ENCODE results near the gene BCL11A. TPM values are rescaled to one million over a fixed set of nuclear protein-coding genes. Genes with fewer than 3 reads are reported as not detected.

The BCL11A gene
- total and polyA plus RNA-seq, 2 experiments from 2014 or later, result 57.5 to 77.6 TPM

GRCh38 chr2:60556576-60557485, 3.4 kb upstream of the BCL11A start:
- Histone ChIP-seq H3K27ac (ENCODE audit: low read depth) (no peak overlapping the region), H3K4me3 (peak overlapping the region; percentile 89), H4K20me1 (replicated peaks; ENCODE audit: insufficient read depth) (no peaks in the 10 kb centered on the region), H3K27me3 (ENCODE audit: insufficient read depth) (peaks cover 32% of the 10 kb centered on the region), H3F3A (replicated peaks; ENCODE audit: low read depth) (peaks cover 13% of the 10 kb centered on the region; the same call in 1 of the 2 replicates), H3K79me2 (replicated peaks; ENCODE audit: insufficient read depth) (peaks cover 16% of the 10 kb centered on the region), H3K9me2 (ENCODE audit: insufficient read depth) (no peaks in the 10 kb centered on the region), H2AFZ (no peak overlapping the region), H3K36me3 (ENCODE audit: insufficient read depth) (no peaks in the 10 kb centered on the region), H3K4me1 (ENCODE audit: insufficient read depth) (peaks cover 16% of the 10 kb centered on the region; the same call in 1 of the 2 replicates), H3K4me2 (peak overlapping the region; percentile 85)
- peak overlapping the region; percentile 89 for H3K4me3 Mint-ChIP-seq
- peaks cover 6% of the 10 kb centered on the region for H3K4me1 Mint-ChIP-seq
- DNase-seq (ENCODE audit: low spot score), result peak; percentile 64
- peaks cover 1% of the 10 kb centered on the region; the same call in 2 of the 3 replicates for H3K36me3 Mint-ChIP-seq (ENCODE audit: low read depth)
- H3K9me3 Mint-ChIP-seq, result no peaks in the 10 kb centered on the region
- ATAC-seq, result 0 out of 3 replicates have a peak, but pooled peaks have one; percentile 3
- peaks cover 11% of the 10 kb centered on the region for H3K27me3 Mint-ChIP-seq (ENCODE audit: insufficient read depth, low read depth, poor library complexity)
- TF ChIP-seq POLR2AphosphoS5 (IDR thresholded peaks at IDR 0.05; ENCODE audit: low read depth), result no peak
- peak; percentile 52 for TF ChIP-seq CREB1 (CRISPR knock-in tag; IDR thresholded peaks at IDR 0.05; ENCODE audit: low read depth)
- no peak overlapping the region for H3K27ac Mint-ChIP-seq

- peaks cover 5% of the 10 kb centered on the region for H3K36me3 Mint-ChIP-seq (ENCODE audit: low read depth)
- TF ChIP-seq EZH2phosphoT487 (IDR thresholded peaks at IDR 0.05; ENCODE audit: unreplicated experiment), result no peak
- TF ChIP-seq EZH2 (IDR thresholded peaks at IDR 0.05; ENCODE audit: low read depth, unreplicated experiment), result no peak
- TF ChIP-seq, protein P1, sequence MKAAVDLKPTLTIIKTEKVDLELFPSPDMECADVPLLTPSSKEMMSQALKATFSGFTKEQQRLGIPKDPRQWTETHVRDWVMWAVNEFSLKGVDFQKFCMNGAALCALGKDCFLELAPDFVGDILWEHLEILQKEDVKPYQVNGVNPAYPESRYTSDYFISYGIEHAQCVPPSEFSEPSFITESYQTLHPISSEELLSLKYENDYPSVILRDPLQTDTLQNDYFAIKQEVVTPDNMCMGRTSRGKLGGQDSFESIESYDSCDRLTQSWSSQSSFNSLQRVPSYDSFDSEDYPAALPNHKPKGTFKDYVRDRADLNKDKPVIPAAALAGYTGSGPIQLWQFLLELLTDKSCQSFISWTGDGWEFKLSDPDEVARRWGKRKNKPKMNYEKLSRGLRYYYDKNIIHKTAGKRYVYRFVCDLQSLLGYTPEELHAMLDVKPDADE (IDR thresholded peaks at IDR 0.05), result no peak
- TF ChIP-seq ZNF462 (CRISPR knock-in tag; IDR thresholded peaks at IDR 0.05), result no peak
- TF ChIP-seq POLR2AphosphoS5 (IDR thresholded peaks at IDR 0.05; ENCODE audit: low read depth), result no peak
- no peak for TF ChIP-seq CREB1 (CRISPR knock-in tag; IDR thresholded peaks at IDR 0.05; ENCODE audit: low read depth)
- TF ChIP-seq CTCF (conservative IDR thresholded peaks at IDR 0.05; ENCODE audit: low read depth in 2 of 2), result no peak
- TF ChIP-seq JUNB (IDR thresholded peaks at IDR 0.05; ENCODE audit: unreplicated experiment), result no peak
- no peak for TF ChIP-seq NANOG (IDR thresholded peaks at IDR 0.05; ENCODE audit: borderline replicate concordance)
- no peak overlapping the region for H3K27ac Mint-ChIP-seq
- no peaks in the 10 kb centered on the region for H3K36me3 ChIP-seq (ENCODE audit: insufficient read depth)
- ATAC-seq (no peak), DNase-seq (ENCODE audit: low spot score) (no peak)
- peaks cover 11% of the 10 kb centered on the region for H3K27me3 Mint-ChIP-seq (ENCODE audit: insufficient read depth, low read depth, poor library complexity)
- peak overlapping the region; percentile 85 for H3K4me2 ChIP-seq
- H4K20me1 ChIP-seq (replicated peaks; ENCODE audit: insufficient read depth), result no peaks in the 10 kb centered on the region
- H3K4me3 Mint-ChIP-seq, result peak overlapping the region; percentile 89
- H3K9me3 Mint-ChIP-seq, result no peaks in the 10 kb centered on the region
- H3K4me3 ChIP-seq, result peak overlapping the region; percentile 89
- H3K9me2 ChIP-seq (ENCODE audit: insufficient read depth), result no peaks in the 10 kb centered on the region
- peaks cover 4% of the 10 kb centered on the region for H3K4me1 Mint-ChIP-seq
- H3K27ac ChIP-seq (ENCODE audit: low read depth), result peak overlapping the region; percentile 86; the same call in 1 of the 2 replicates
- peaks cover 16% of the 10 kb centered on the region; the same call in 1 of the 2 replicates for H3K4me1 ChIP-seq (ENCODE audit: insufficient read depth)
- peaks cover 13% of the 10 kb centered on the region; the same call in 1 of the 2 replicates for H3F3A ChIP-seq (replicated peaks; ENCODE audit: low read depth)
- peaks cover 32% of the 10 kb centered on the region for H3K27me3 ChIP-seq (ENCODE audit: insufficient read depth)
- peaks cover 22% of the 10 kb centered on the region for H3K79me2 ChIP-seq (replicated peaks; ENCODE audit: insufficient read depth)
- H2AFZ ChIP-seq, result no peak overlapping the region
These were observed 2.7 kb upstream of the BCL11A start for GRCh38 chr2:60556175-60556574.

Measured in GM23338 (cell line).